Nucleus accumbens (tissue), 56 donors: ENCODE measurements around the gene SPACA4.
A peak's percentile ranks its signal among the peaks of the same experiment; 100 is the strongest.

Experiments
- DNase-seq, 56 donors: peaks; one replicate each; lab custom pipeline; 2025; lab: John Stamatoyannopoulos, UW

Gene SPACA4

DNA sequence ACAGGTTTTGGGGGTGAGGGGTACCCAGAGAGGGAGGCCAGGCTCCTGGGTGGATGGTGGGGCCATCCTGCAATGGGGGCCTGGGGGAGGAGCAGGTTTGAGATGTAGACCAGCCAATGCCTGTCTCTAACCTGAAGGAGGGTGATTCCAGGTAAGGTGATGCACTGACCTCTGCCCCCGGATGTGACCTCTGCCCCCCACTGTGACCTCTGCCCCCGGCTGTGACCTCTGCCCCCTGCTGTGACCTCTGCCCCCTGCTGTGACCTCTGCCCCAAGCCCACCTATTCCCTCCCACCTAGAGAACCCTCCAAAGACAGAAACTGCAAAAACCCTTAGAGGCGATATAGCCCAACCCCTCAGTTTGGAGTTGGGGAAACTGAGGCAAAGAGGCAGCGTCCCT is 10.3 kb upstream of the SPACA4 start:
- DNase-seq = no peak

DNA sequence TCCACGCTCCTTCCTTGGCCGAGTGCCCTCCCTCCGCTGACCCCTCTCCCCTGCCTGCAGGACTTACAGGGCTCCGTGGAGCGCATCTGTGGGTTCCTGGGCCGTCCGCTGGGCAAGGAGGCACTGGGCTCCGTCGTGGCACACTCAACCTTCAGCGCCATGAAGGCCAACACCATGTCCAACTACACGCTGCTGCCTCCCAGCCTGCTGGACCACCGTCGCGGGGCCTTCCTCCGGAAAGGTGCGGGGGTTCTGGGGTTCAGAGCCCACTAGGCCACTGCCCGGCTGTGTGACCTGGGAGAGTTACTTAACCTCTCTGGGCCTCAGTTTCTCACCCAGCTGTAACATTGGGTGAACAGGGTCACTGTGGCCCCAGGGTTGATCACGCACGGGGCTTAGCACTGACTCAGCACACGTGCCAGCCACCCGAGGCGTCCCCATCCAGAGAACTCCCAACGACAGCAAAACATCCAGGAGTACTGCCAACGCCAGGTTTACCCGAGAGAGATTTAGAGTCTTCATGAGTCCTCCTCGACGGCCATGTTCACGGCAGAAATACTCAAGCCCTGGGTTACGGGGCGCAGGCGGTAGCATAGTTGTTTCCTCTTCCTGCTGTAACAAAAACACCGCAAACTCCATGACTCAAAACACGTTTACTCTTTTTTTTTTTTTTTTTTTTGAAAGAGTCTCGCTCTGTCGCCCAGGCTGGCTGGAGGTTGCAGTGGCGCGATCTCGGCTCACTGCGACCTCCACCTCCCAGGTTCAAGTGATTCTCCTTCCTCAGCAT is 9.7 kb upstream of the SPACA4 start:
- DNase-seq = no peak

GRCh38 chr19:48598996-48599700 is 7.4 kb upstream of the SPACA4 start:
- no peak for DNase-seq

DNA sequence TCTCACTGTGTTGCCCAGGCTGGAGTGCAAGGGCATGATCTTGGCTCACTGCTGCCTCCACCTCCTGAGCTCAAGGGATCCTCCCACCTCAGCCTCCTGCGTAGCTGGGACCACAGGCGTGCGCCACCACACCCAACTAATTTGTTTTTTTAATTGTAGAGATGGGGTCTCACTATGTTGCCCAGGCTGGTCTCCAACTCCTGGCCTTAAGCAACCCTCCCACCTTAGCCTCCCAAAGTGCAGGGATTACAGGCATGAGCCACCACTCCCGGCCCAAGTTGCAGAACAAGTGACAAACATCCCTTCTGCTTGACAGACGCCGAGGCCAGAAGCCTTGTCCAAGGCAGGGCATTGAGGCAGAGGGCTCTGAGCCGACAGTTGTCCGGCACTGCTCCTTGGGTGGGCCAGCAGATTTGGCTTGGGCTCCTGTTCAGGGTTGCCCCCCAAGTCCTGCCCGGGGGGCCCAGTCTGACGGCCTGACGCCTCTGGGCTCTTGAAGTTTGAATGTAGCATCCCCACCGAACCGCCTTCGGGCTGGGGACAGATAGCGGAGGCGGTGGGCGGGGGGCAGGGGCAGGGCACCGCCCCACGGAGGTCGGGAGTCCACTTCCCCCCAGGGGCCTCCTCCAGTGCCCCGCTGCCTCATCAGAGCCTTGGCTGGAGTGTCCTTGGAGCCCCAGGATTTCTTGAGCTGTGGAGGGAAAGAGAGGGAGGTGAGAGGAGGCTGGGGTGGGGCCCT is 5.7 kb upstream of the SPACA4 start:
- DNase-seq = no peak

DNA sequence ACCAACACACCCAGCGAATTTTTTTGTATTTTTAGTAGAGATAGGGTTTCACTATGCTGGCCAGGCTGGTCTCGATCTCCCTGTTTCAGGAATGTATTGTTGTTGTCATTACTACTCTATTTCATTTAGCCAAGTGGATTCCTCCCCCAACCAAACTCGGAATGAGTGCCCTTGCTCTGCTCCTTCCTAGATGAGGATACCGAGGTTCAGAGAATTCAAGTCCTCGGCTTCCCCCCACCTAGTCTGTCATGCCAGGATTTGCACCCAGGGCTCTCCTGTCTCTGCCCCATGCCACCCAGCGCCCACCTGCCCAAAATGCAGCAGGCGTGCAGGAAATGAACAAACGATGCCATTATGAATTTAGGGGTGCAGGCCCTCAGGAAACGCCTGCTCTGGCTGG is 3.5 kb upstream of the SPACA4 start:
- no peak for DNase-seq

- DNase-seq = no peak
Measured at GRCh38 chr19:48603449-48603848, 3.1 kb upstream of the SPACA4 start.

GRCh38 chr19:48603850-48604249 is 2.7 kb upstream of the SPACA4 start:
- DNase-seq = no peak

- DNase-seq = no peak
Measured at GRCh38 chr19:48607359-48607755, 815 bp downstream of the SPACA4 start.

DNA sequence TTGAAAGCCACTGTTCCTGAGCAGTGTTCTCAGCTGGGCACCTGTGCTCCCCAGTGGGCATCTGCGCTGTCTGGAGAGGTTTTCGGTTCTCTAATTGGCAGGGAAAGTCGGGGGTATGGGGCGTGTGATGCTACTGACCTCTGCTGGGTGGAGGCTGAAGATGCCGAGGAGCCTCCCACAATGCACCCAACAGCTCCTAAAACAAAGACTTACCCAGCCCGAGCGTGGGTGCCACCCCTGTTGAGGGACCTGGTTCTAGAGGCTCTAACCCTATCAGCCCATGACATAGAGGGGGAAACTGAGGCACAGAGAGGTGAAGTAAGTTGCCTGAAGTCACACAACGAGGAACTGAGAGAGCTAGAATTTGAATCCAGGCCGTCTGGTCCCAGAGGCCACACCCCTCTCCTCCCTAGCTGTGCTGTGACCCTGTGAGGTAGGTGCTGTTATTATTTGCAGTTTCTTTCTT is 2.3 kb downstream of the SPACA4 start:
- peak in 11 of 56 donors; percentile 9 to 55 (median 23) for DNase-seq

- DNase-seq = no peak
Measured at GRCh38 chr19:48609571-48610108, 3.1 kb downstream of the SPACA4 start.

- DNase-seq = no peak
Measured at GRCh38 chr19:48611872-48612271, 5.3 kb downstream of the SPACA4 start.

DNA sequence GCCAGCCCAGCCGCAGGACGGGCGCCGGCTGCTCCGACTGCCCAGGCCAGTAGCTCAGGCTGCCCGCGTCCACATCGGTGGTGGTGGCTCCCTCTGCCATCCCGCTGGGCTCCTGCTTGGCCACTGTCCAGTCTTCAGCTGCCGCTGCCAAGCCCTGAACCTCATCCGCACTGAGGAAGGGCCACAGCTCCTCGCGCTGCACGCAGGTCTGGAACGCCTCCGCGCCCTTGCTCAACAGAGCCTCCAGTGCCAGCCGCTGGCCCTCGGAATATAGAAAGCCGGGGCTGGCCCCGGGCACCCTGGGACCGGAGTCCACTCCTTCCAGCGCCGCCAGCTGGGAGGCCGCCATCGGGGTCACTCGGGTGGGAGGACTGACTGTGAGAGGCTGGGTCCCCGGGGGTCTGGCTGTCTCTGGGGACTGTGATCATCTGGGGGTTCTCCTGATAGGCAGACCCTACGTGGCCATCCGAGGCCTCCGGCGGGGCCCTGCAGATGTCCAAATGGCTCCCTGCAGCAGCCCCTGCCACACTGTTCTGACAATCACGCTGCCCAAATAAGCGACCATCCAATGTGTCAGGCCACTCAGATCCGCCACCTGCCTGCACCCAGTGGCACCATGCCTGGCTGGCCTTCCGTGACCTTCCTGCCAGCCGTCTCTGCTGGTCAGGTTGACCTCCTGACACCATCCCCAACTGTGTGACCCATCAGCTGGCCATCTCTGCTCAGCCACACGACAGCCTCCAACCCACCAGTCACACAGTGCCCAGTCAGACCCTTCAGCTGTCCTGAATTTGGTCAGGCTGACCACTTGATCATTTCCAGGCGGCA is 6.7 kb downstream of the SPACA4 start:
- peak in 32 of 56 donors; percentile 16 to 73 (median 36) for DNase-seq

DNA sequence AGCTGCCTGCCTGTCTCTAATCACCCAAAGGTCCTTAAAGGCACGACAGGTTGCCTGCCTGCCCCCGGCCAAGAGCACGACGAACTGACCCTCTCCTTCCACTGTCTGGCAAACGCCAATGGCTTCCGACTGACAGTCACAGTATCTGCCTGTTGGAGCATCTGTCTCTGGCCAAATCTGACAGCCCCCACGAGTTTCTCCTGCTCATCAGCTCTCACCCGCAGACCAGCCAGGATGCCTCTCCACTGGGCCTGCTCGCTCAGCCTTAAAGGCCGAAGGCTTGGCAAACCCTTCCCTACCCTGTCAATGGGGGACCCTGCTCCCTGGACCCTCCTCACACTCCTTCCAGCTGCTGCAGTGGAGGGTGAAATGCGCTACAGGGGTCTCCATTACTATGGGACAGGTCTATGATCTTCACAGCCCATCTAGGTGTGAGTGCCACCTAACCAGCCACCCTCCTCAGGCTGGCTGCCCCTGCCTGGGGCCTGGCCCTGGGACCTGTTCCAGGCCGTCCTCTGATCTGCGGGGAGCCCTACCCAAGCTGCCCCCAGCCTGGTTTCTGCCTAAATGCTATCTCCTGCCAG is 7.4 kb downstream of the SPACA4 start:
- DNase-seq = no peak

DNA sequence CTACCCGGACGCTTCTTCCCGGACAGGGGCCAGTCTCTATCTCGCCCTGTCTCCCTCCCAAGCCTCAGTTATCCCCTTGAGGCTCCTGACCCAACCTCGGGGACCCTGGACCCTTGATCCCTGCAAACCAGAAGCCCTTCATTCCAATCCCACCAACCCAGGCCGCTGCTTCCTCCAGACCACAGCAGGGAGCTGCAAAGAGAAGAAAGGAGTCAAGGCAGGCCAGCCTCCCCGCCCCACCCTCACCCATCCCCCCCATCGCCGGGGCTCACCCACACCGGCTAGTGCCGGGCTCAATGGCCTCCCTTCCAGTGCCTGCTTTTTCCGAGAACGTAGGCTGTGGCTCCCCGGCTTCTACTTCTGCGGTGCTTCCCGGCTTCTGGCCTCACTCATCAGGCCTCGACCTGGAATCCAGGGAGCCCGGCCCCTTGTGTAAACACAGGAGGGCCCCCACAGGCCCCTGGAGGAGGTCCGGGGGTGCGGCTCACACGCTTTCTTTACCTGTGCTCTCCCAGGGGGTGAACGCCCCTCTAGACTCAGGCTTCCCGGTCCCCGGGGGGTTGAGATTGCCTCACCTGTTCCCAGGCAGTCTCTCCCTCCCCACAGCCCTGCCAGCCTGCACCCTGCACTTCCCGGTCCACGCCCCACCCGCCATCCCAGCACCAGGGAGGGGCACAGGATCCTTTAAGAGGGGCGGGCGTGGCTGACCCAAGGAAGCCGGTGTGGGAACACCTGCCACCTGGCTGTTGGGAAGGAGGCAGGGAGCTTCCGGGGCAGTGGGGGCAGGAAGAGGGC is 8.1 kb downstream of the SPACA4 start, which contains the start of gene FAM83E:
TSS of gene FAM83E (minus strand) at position 641 of the 795 bp plus-strand sequence. CDS start 1,704 bp downstream, outside the sequence.
- no peak for DNase-seq

- no peak for DNase-seq
Measured at GRCh38 chr19:48615231-48616040, 8.9 kb downstream of the SPACA4 start.

GRCh38 chr19:48616041-48616436 is 9.5 kb downstream of the SPACA4 start:
- DNase-seq = no peak

- DNase-seq = no peak
Measured at GRCh38 chr19:48616491-48617056, 10.0 kb downstream of the SPACA4 start.
